GM18498 (cell line): ENCODE results near the gene MINAR1.

ENCODE experiments used
- ATAC-seq: cut with Tn5 transposase; IDR thresholded peaks from one replicate; pipeline ENCODE4 v1.9.1; 2021; ENCODE audit warnings: mild to moderate bottlenecking, moderate library complexity; ENCODE audit not compliant: unreplicated experiment

Gene MINAR1

GRCh38 chr15:79430901-79431635, 1.1 kb upstream of the MINAR1 start:
- ATAC-seq: no peak

DNA sequence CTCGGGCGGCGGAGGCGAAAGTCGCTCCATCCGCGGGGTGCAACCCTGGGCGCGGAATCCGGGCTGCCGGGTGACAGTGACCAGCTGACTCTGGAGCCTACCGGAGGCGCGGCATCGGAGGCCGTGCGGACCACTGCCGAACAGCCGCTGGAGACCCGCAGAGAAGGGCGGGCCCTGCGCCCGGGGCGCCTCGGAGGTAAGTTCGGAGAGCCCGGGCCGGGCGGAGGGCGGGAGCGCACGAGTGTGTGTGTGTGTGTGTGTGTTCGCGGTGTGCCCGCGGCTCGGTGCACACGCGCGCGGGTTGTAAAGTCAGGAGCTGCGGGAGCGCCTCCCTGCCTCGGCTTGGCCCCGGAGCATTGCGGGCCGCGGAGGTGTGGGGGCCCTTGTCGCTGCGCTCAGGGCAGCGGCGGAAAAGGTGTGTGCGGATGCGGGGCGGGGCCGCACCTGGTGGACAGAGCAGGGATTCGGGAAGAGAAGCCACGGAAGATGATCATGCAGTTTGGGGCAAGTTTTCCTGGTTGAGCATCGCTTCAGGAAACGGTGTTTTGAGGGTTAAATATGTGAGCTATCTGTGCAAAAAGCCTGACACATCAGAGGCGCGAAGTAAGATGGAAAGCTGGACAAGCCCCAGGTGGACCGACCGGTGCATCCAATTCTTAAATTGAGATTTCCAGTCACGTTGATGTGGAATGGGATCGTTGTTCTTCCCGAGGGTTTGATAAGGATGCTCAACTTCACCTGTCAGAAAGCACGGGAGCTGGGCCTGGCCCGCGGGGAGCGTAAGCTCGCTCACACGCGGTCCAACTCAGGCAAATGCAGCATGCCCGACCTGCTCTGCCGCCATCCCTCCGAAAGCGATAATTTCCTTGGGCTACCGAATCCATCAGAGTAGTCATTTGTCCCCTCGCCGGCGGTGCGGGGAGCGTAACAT, 474 bp downstream of the MINAR1 start:
- no peak for ATAC-seq

- ATAC-seq: no peak
Measured at GRCh38 chr15:79433276-79433990, 1.3 kb downstream of the MINAR1 start.

GRCh38 chr15:79434361-79434760, 2.2 kb downstream of the MINAR1 start:
- ATAC-seq: no peak

GRCh38 chr15:79436037-79436780, 4.1 kb downstream of the MINAR1 start:
- no peak for ATAC-seq

- no peak for ATAC-seq
Measured at GRCh38 chr15:79437275-79438000, 5.3 kb downstream of the MINAR1 start.

DNA sequence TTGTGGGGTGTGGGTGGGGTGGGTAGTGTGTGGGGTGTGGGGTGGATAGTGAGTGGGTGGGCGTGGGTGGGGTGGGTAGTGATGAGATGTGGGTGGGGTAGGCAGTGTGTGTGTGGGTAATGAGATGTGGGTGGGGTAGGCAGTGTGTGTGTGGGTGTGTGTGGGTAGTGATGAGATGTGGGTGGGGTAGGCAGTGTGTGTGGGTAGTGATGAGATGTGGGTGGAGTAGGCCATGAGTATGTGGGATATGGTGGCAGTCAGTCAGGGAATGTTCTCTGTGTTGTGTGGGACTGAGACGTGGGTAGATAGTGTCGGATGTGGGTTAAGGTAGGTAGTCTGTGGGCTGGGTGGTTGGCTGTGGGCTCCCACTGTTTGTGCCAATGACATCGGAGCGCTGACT, 7.1 kb downstream of the MINAR1 start:
- no peak for ATAC-seq

- ATAC-seq: no peak
Measured at GRCh38 chr15:79440355-79440908, 8.3 kb downstream of the MINAR1 start.

- no peak for ATAC-seq
Measured at GRCh38 chr15:79442911-79443310, 10.8 kb downstream of the MINAR1 start.

- no peak for ATAC-seq
Measured at GRCh38 chr15:79447060-79447459, 14.9 kb downstream of the MINAR1 start.

GRCh38 chr15:79450648-79451047, 18.5 kb downstream of the MINAR1 start:
- no peak for ATAC-seq

- no peak for ATAC-seq
Measured at GRCh38 chr15:79451361-79451999, 19.3 kb downstream of the MINAR1 start.

DNA sequence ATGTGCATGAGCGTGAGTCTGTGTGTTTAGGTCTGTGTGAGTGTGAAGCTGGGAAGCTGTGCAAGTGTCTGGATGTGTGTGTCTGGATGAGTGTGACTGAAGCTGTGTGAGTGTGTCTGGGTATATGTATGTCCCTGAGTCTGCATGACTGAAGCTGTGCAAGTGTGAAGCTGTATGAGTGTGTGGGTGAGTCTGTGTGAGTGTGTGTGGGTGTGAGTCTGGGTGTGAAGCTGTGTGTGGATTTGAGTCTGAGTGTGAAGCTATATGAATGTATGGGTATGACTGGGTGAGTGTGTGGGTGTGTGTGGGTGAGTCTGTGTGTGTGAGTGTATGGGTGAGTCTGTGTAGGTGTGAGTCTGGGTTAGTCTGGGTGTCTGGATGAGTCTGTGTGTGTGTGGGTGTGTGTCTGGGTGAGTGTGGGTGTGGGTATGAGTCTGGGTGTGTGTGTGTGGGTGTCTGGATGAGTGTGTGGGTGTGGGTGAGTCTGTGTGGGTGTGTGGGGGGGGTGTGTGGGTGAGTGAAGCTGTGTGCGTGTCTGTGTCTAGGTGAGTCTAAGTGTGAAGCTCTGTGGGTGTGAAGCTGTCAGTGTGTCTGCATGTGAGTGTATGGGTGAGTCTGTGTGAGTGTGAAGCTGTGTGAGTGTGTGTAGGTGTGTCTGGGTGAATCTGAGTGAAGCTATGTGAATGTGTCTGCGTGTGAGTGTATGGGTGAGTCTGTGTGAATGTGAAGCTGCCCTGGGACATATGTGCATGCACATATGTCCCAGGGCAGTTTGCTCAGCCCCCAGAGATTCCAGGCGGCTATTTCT, 20.3 kb downstream of the MINAR1 start:
- no peak for ATAC-seq

- no peak for ATAC-seq
Measured at GRCh38 chr15:79453446-79453845, 21.3 kb downstream of the MINAR1 start.

- ATAC-seq: no peak
Measured at GRCh38 chr15:79454063-79454462, 21.9 kb downstream of the MINAR1 start.

- no peak for ATAC-seq
Measured at GRCh38 chr15:79455361-79455760, 23.2 kb downstream of the MINAR1 start.

DNA sequence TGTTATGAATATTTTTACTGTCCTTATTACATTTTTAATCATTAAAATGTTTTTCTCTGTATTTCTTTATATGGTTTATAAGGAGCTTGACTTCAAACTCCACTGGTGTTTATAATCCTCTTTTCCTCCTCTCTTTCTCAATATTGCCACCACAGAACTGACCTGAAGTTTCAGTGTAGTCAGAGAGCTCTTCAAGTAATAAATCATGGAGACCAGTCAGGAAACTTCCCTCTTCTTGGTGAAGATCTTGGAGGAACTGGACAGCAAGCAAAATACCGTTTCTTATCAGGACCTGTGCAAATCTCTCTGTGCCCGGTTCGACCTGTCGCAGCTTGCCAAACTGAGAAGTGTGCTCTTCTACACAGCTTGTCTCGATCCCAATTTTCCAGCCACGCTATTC, 23.8 kb downstream of the MINAR1 start:
- no peak for ATAC-seq

- no peak for ATAC-seq
Measured at GRCh38 chr15:79458491-79458890, 26.4 kb downstream of the MINAR1 start.
